Right lobe of liver (tissue), 4 donors: ENCODE data around the gene SLC8A1.

Experiments
- CTCF ChIP-seq, 4 donors: fragments of 200-600 bp in 3 of 4; fragments of 450-650 bp in 1 of 4; IDR thresholded peaks; one replicate each; pipeline versions ENCODE4 v1.5.1 to v1.8.0; 2016 to 2022; ENCODE audit warnings: antibody characterized with exemption in 4 of 4, mild to moderate bottlenecking in 2 of 4
- POLR2A ChIP-seq: fragments of 450-650 bp; IDR thresholded peaks from one replicate; pipeline ENCODE4 v1.6.1; 2017; ENCODE audit warnings: antibody characterized with exemption, mild to moderate bottlenecking
- donor health status: DM: no; HTN: no; CAD: no.
- donor health status: DM: no; HTN: no; CAD: no.
- donor health status: DM: no; HTN: yes; CAD: no.

- TF ChIP-seq CTCF (IDR thresholded peaks at IDR 0.05) (no peak), POLR2A (no peak)
Observed at GRCh38 chr2:40138314-40138713, 313.6 kb downstream of the SLC8A1 start.
